ENCODE measurements around the gene LCE6A. TPM values are rescaled to one million over a fixed set of nuclear protein-coding genes. Genes with fewer than 3 reads are reported as not detected.

The LCE6A gene, protein sequence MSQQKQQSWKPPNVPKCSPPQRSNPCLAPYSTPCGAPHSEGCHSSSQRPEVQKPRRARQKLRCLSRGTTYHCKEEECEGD
- total RNA-seq (2014; rRNA removed; shearing (Covaris generic)) = not detected in 2 replicates

DNA sequence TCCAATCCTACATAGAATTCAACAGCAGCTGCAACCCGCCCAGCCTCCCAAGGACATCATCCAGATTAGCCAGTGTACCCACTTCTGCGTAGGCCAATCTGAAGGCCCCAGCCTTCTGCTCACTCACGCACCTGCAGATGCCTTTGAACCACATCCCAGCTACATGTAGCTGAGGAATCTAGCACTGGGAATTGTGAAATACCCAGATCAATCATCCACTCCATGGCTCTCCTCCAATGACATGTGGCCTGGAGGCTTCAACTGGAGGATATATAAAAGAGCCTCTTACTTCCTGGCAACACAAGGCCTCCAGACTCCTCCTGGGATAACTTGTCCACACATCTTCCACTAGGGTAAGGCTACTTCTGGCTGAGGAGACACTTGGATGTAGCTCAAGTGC, at the start of gene LCE6A:
Gene LCE6A, plus strand, starts transcription at position 301 of the 400 bp plus-strand sequence. CDS start 665 bp downstream, outside the sequence.
- Histone ChIP-seq H3K27me3 (ENCODE audit: control insufficient read depth, insufficient read depth, low read length) (no peaks in the 10 kb centered on the region), H3K36me3 (replicated peaks; ENCODE audit: control insufficient read depth, insufficient read depth, low read length) (no peaks in the 10 kb centered on the region), H3K4me3 (ENCODE audit: insufficient read depth, low read depth, low read length) (no peak within 1 kb of the TSS)
- no peak for DNase-seq

DNA sequence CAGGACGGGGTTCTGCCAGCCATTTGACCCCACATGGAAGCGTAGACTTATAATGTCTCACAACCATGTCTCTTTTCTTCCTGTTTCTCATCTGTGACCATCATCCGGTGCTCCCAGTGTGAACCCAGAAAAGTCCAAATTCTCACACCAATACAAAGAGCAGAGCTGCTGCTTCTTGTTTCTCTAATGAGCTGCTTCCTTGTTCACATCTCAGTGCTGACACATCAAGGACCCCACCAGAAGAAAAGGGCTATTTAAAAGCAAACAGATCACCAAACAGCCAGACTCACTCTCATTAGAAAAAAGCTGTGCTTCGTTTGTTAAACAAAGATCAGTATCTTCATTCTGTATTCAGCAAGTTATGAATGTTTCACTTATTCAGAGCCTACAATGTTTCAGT, 47.0 kb upstream of the LCE6A start:
- no peak overlapping the region for H3K4me3 ChIP-seq (ENCODE audit: insufficient read depth, low read depth, low read length)
- H3K36me3 ChIP-seq (replicated peaks; ENCODE audit: control insufficient read depth, insufficient read depth, low read length) = no peaks in the 10 kb centered on the region
- no peaks in the 10 kb centered on the region for H3K27me3 ChIP-seq (ENCODE audit: control insufficient read depth, insufficient read depth, low read length)
- no peak for DNase-seq

DNA sequence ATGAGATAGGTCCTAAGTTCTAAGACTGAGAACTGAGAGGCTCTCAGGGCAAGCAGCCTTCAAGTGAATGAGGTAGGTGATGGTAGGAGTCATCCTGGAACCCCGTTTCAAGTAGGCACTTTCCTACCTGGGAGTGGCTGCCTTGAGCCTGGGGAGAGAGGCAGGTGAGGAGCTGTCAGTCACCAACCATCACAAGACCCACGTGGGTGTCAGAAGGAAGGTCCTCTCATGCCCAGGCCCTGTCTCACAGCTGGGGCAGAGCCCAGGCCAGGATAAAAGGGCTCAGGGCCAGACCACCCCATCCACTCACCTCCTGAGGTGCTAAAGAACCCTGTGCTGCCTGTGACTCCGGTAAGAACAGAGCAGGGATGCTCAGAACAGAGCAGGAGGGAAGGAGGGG, 46.2 kb upstream of the LCE6A start, which contains the start of gene LCE1D:
Gene LCE1D, plus strand, starts transcription at position 301 of the 400 bp plus-strand sequence. CDS start 1,074 bp downstream, outside the sequence.
- no peaks in the 10 kb centered on the region for H3K27me3 ChIP-seq (ENCODE audit: control insufficient read depth, insufficient read depth, low read length)
- no peak within 1 kb of the TSS for H3K4me3 ChIP-seq (ENCODE audit: insufficient read depth, low read depth, low read length)
- H3K36me3 ChIP-seq (replicated peaks; ENCODE audit: control insufficient read depth, insufficient read depth, low read length) = no peaks in the 10 kb centered on the region
- no peak for DNase-seq

DNA sequence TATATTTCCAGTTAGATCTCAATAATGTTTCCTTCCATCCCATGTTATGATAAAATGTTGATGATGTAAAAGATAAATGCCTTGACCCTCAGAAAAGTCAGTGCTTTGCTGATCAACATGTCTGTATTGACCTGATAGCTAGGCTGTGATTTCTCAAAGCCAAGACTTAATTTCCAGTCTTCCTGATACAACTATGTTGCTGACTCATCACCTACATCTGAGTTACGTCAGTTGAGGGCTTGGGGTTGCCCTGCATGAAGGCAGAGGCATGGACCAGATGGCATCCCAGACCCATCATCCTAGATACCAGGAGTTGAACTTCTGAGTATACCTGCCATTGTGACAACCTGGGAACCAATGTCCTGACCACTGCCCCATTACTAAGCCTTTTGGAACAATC, 41.3 kb upstream of the LCE6A start:
- no peaks in the 10 kb centered on the region for H3K36me3 ChIP-seq (replicated peaks; ENCODE audit: control insufficient read depth, insufficient read depth, low read length)
- DNase-seq = peak; percentile 1
- no peaks in the 10 kb centered on the region for H3K27me3 ChIP-seq (ENCODE audit: control insufficient read depth, insufficient read depth, low read length)
- no peak overlapping the region for H3K4me3 ChIP-seq (ENCODE audit: insufficient read depth, low read depth, low read length)

DNA sequence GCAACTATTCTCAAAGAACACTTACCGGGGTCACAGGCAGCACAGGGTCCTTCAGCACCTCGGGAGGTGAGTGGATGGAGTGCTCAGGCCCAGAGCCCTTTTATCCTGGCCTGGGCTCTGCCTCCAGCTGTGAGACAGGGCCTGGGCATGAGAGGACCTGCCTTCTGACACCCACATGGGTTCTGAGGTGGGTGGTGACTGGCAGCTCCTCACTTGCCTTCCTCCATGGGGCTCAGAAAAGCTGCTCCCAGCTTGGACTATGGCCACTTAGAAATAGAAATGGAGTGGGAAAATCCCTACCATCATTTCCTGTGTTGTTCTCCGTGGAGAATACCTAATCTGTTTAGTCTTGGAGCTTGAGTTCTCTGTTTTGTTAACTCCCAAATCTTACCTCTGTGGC, 36.1 kb upstream of the LCE6A start, which contains the start of gene LCE1C:
Gene LCE1C, minus strand, starts transcription at position 76 of the 400 bp plus-strand sequence. CDS start 1,173 bp downstream, outside the sequence.
- DNase-seq = peak; percentile 3
- Histone ChIP-seq H3K36me3 (replicated peaks; ENCODE audit: control insufficient read depth, insufficient read depth, low read length) (no peaks in the 10 kb centered on the region), H3K4me3 (ENCODE audit: insufficient read depth, low read depth, low read length) (no peak within 1 kb of the TSS)

DNA sequence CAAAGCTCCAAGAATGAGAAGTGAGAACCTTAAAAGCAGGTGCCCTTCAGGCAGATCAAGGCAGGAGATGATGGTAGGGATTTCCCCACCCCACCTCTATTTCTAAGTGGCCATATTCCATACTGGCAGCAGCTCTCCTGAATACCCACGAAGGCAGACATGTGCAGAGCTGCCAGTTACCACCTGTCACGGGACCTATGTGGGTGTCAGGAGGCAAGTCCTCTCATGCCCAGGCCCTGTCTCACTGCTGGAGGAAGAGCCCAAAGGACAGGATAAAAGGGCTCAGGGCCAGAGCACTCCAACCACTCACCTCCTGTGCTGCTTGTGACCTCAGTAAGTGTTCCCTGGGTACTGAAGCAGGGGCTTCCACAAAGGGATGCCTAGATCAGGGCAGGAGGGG, 31.6 kb upstream of the LCE6A start:
- no peaks in the 10 kb centered on the region; the same call in 1 of the 2 replicates for H3K27me3 ChIP-seq (ENCODE audit: control insufficient read depth, insufficient read depth, low read length)
- no peak overlapping the region for H3K4me3 ChIP-seq (ENCODE audit: insufficient read depth, low read depth, low read length)
- peak; percentile 0 for DNase-seq
- no peaks in the 10 kb centered on the region for H3K36me3 ChIP-seq (replicated peaks; ENCODE audit: control insufficient read depth, insufficient read depth, low read length)

More for the DNA sequence above, 36.1 kb upstream of the LCE6A start, which contains the start of gene LCE1C:
- no peaks in the 10 kb centered on the region; the same call in 1 of the 2 replicates for H3K27me3 ChIP-seq (ENCODE audit: control insufficient read depth, insufficient read depth, low read length)

DNA sequence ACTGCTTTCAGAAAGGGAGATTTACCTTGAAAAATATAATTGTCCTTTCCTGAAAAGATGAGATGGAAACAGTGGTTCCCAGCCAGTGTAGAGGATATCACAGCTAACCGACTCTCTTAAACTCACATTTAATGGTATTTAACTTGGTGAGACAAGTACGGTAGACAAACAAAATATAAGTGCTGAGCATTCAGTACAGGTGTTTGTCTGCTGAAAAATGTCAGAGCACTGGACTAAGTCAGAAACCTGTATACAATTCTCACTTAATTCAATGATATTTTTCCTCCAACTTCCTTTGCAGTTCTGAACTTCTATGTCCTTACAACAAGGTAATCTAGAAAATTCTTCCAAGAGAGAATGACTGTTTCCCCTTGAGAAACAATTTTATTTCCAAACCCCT, 31.0 kb upstream of the LCE6A start, which contains the start of gene LCE1B:
Gene LCE1B, plus strand, starts transcription at position 301 of the 400 bp plus-strand sequence. CDS start 476 bp downstream, outside the sequence.
- H3K4me3 ChIP-seq (ENCODE audit: insufficient read depth, low read depth, low read length) = no peak within 1 kb of the TSS
- H3K27me3 ChIP-seq (ENCODE audit: control insufficient read depth, insufficient read depth, low read length) = no peaks in the 10 kb centered on the region; the same call in 1 of the 2 replicates
- H3K36me3 ChIP-seq (replicated peaks; ENCODE audit: control insufficient read depth, insufficient read depth, low read length) = no peaks in the 10 kb centered on the region
- no peak for DNase-seq

DNA sequence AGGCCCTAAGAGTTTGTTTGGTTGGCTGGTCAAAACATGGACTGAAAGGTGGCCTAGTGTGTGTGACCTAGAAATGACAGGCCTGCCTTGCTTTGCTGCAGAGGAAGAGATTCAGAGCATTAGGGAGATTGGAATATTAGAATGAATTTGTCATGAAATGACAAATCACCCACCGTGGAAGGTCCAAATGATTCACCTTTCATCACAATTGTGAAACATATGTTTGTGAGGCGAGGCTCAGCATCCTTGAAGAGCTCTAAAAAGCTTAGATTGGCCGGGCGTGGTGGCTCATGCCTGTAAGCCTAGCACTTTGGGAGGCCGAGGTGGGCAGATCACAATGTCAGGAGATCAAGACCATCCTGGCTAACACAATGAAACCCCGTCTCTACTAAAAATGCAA, 25.3 kb upstream of the LCE6A start:
- no peaks in the 10 kb centered on the region for H3K36me3 ChIP-seq (replicated peaks; ENCODE audit: control insufficient read depth, insufficient read depth, low read length)
- DNase-seq = no peak
- no peak overlapping the region for H3K4me3 ChIP-seq (ENCODE audit: insufficient read depth, low read depth, low read length)
- H3K27me3 ChIP-seq (ENCODE audit: control insufficient read depth, insufficient read depth, low read length) = no peaks in the 10 kb centered on the region

DNA sequence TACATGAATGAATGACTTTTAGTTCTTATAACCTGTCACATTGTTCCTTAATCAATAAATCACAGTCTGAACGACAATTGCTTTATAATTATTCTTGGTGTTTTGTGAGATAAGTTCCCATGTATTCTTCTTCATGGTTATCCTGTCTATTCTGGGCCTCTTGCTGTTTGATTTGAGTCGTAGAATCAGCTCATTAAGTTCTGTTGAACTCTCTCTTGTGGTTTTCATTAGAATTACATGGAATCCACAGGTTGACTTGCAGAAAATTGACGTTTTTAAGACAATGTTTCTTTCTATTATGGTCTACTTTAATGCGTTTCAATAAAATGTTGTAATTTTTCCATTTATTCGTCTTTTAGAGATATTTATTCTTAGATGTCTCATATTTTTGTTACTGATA, 19.4 kb upstream of the LCE6A start:
- H3K36me3 ChIP-seq (replicated peaks; ENCODE audit: control insufficient read depth, insufficient read depth, low read length) = no peaks in the 10 kb centered on the region
- H3K27me3 ChIP-seq (ENCODE audit: control insufficient read depth, insufficient read depth, low read length) = no peaks in the 10 kb centered on the region
- DNase-seq = no peak
- no peak overlapping the region for H3K4me3 ChIP-seq (ENCODE audit: insufficient read depth, low read depth, low read length)

DNA sequence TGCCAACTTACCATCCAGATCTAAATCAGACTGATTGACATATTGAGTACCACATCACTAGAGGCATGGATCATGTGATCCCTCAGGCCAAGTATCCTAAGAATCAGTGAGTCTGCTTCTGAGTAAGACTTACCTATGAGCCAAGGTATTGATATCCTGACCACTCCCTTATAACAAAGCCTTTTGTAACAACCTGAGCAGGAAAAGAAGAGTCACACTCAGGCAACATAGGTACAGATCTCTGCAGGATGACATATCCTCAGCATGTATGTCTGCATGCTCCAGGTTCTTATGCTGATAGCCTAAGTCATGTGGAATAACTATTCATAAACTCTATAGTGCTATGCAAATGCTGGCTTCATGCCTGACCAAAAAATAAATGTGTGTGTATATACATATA, 17.7 kb upstream of the LCE6A start:
- Histone ChIP-seq H3K27me3 (ENCODE audit: control insufficient read depth, insufficient read depth, low read length) (no peaks in the 10 kb centered on the region), H3K4me3 (ENCODE audit: insufficient read depth, low read depth, low read length) (no peak overlapping the region), H3K36me3 (replicated peaks; ENCODE audit: control insufficient read depth, insufficient read depth, low read length) (no peaks in the 10 kb centered on the region)
- no peak for DNase-seq

DNA sequence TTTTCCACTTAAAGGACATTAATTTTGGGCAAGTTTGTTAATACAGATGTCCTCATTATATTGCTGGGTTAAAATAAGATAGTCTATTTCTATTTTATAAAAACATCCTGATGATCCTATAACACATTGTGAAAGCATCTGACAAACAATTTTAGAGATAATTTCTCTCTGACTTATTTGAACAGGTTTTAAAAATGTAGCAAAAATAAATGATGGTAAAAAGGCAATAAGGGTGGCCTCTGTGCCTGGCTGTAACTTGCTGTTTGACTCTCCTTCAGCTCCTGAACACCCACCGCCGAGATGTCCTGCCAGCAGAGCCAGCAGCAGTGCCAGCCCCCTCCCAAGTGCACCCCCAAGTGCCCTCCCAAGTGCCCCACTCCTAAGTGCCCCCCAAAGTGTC, 15.5 kb upstream of the LCE6A start, which contains the start of gene LCE1A:
Gene LCE1A, plus strand, starts transcription at position 301 of the 400 bp plus-strand sequence. Its CDS starts 0 bp downstream, at position 301.
- no peak for DNase-seq
- H3K4me3 ChIP-seq (ENCODE audit: insufficient read depth, low read depth, low read length) = no peak within 1 kb of the TSS
- no peaks in the 10 kb centered on the region for H3K36me3 ChIP-seq (replicated peaks; ENCODE audit: control insufficient read depth, insufficient read depth, low read length)
- H3K27me3 ChIP-seq (ENCODE audit: control insufficient read depth, insufficient read depth, low read length) = no peaks in the 10 kb centered on the region

DNA sequence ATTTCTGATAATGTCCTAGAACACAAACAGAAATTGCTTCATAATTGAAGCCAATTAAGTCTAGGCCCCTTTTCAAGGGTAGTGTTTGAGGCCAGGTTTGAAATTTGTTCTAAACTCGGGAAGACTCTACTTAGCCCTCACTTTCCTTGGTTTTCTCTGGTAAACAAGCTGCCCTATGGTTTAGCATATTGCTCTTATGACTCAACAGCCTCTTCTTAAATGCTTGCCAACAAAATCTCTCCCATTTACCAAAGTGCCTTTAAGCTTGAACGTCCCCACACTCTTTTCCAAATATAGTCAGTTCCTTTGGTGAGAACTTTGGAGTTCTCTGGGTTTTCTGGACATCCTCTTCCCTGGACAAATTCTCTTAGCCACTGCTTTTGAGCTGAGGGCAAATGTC, 5.8 kb upstream of the LCE6A start:
- DNase-seq = no peak
- no peak overlapping the region for H3K4me3 ChIP-seq (ENCODE audit: insufficient read depth, low read depth, low read length)
- H3K36me3 ChIP-seq (replicated peaks; ENCODE audit: control insufficient read depth, insufficient read depth, low read length) = no peaks in the 10 kb centered on the region
- no peaks in the 10 kb centered on the region for H3K27me3 ChIP-seq (ENCODE audit: control insufficient read depth, insufficient read depth, low read length)

DNA sequence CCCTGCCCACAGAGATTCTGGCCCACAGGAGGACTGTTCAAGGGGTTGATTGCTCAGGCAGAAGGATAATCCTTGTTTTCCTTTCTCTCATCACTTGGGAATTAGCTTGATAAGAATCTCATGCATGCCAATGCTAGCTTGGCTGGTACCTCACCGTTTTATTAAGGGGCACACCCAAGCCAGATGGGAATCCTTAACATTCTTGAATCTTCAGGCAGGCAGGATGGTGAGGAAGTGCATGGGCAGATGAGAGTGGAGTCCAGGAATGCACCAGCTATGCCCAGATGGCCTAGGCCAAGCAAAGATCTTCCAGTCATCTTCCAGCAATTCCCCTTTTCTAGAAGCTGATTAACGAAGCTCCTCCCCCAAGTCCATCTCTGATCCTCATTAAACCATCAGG, 13.0 kb downstream of the LCE6A start:
- no peaks in the 10 kb centered on the region for H3K27me3 ChIP-seq (ENCODE audit: control insufficient read depth, insufficient read depth, low read length)
- no peak for DNase-seq
- H3K36me3 ChIP-seq (replicated peaks; ENCODE audit: control insufficient read depth, insufficient read depth, low read length) = no peaks in the 10 kb centered on the region
- no peak overlapping the region for H3K4me3 ChIP-seq (ENCODE audit: insufficient read depth, low read depth, low read length)

DNA sequence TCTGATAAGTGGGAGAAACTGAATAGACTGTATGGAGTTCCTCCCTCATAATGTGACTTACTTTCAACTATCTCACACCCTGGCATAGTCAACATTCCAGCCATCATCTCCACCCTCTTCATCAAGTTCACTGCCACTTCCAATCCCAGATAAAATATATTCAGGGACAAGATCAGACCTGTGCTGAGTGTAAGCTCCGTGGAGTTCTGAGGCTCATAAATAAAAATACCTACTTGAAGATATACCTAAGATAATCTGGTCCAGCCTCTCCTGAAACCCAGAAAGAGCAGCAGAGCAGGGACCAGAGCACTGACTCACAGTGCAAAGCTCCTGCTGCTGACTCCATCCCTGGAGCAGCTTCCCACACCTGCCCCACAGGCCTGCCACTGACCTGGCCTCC, 15.4 kb downstream of the LCE6A start:
- DNase-seq = no peak
- H3K27me3 ChIP-seq (ENCODE audit: control insufficient read depth, insufficient read depth, low read length) = no peaks in the 10 kb centered on the region
- no peak overlapping the region for H3K4me3 ChIP-seq (ENCODE audit: insufficient read depth, low read depth, low read length)
- H3K36me3 ChIP-seq (replicated peaks; ENCODE audit: control insufficient read depth, insufficient read depth, low read length) = no peaks in the 10 kb centered on the region

DNA sequence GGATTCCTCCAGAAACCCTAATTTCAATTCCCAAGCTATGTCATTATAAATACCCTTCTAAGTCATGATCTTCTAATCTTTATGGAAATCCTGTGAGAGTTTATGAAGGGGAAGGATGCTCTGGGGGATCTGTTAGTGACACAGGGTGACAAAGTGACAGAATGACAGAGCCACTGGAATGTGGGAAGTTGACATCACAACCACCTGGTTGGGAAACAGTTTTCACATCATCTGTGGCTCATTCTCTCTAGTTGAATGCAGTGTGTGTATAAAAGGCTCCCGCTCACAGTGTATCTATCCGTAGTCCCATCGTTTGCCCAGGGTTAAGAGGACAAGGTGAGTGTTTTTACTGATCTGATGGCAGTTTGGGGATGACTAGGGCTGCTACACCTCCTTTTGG, 17.0 kb downstream of the LCE6A start, which contains the start of gene LCE7A:
Gene LCE7A, plus strand, starts transcription at position 301 of the 400 bp plus-strand sequence. CDS start 702 bp downstream, outside the sequence.
- Histone ChIP-seq H3K27me3 (ENCODE audit: control insufficient read depth, insufficient read depth, low read length) (no peaks in the 10 kb centered on the region), H3K36me3 (replicated peaks; ENCODE audit: control insufficient read depth, insufficient read depth, low read length) (no peaks in the 10 kb centered on the region), H3K4me3 (ENCODE audit: insufficient read depth, low read depth, low read length) (no peak within 1 kb of the TSS)
- DNase-seq = no peak
